ENCODE measurements around the gene PRDM10.

- TF ChIP-seq CTCF (conservative IDR thresholded peaks at IDR 0.05) (no peak), ZFX (IDR thresholded peaks at IDR 0.05) (no peak)
Measured at GRCh38 chr11:129888451-129888850, 114.2 kb downstream of the PRDM10 start.
